Trophoblast cell (in vitro differentiated cells and primary cell): ENCODE data around the gene TMBIM1.

Experiments used
- DNase-seq, 2 donors: peaks; one replicate each; pipeline ENCODE4 v3.0.0-alpha.2; 2016
- H2AFZ ChIP-seq: 2 replicates; pipeline ENCODE4 v1.6.1; 2013; ENCODE audit warnings: low read length, moderate library complexity, mild to moderate bottlenecking; ENCODE audit not compliant: insufficient read depth, poor library complexity
- H2AK5ac ChIP-seq: 2 replicates; pipeline ENCODE4 v1.6.1; 2013; ENCODE audit warnings: mild to moderate bottlenecking, low read length
- H2BK120ac ChIP-seq: 2 replicates; pipeline ENCODE4 v1.6.1; 2013; ENCODE audit warnings: low read length, mild to moderate bottlenecking, moderate library complexity; ENCODE audit not compliant: insufficient read depth, poor library complexity
- H2BK12ac ChIP-seq: 2 replicates; pipeline ENCODE4 v1.6.1; 2013; ENCODE audit warnings: mild to moderate bottlenecking, low read length, moderate library complexity
- H2BK5ac ChIP-seq: 2 replicates; pipeline ENCODE4 v1.6.1; 2013; ENCODE audit warnings: low read length, low read depth, moderate library complexity, mild to moderate bottlenecking; ENCODE audit not compliant: poor library complexity
- H3K14ac ChIP-seq: 2 replicates; pipeline ENCODE4 v1.6.1; 2013; ENCODE audit warnings: mild to moderate bottlenecking, low read length
- H3K18ac ChIP-seq: 2 replicates; pipeline ENCODE4 v1.6.1; 2013; ENCODE audit warnings: mild to moderate bottlenecking, low read length
- H3K23ac ChIP-seq: 2 replicates; pipeline ENCODE4 v1.6.1; 2013; ENCODE audit warnings: low read length
- H3K27ac ChIP-seq: 2 replicates; pipeline ENCODE4 v1.5.1; 2013; ENCODE audit warnings: low read depth, mild to moderate bottlenecking, inconsistent platforms, low read length, moderate library complexity
- H3K27me3 ChIP-seq: 2 replicates; pipeline ENCODE4 v1.6.1; 2013; ENCODE audit warnings: inconsistent platforms, mild to moderate bottlenecking, low read length, moderate library complexity; ENCODE audit not compliant: insufficient read depth
- H3K36me3 ChIP-seq, 2 experiments: 1 replicate in 1 of 2; 2 replicates in 1 of 2; pipeline ENCODE4 v1.6.1; 2013; ENCODE audit warnings: low read length in 2 of 2, mild to moderate bottlenecking in 2 of 2, moderate library complexity in 1 of 2; ENCODE audit not compliant: insufficient read depth in 2 of 2, control insufficient read depth in 1 of 2
- H3K4ac ChIP-seq: 2 replicates; pipeline ENCODE4 v1.6.1; 2013; ENCODE audit warnings: low read depth, mild to moderate bottlenecking, low read length, moderate library complexity
- H3K4me1 ChIP-seq, 2 experiments: 1 replicate in 1 of 2; 2 replicates in 1 of 2; pipeline ENCODE4 v1.6.1; 2013; ENCODE audit warnings: low read length in 2 of 2, mild to moderate bottlenecking in 2 of 2, moderate library complexity in 1 of 2; ENCODE audit not compliant: insufficient read depth in 2 of 2, control insufficient read depth in 1 of 2
- H3K4me2 ChIP-seq: 2 replicates; pipeline ENCODE4 v1.6.1; 2013; ENCODE audit warnings: inconsistent platforms, mild to moderate bottlenecking, low read length, moderate library complexity
- H3K4me3 ChIP-seq: 2 replicates; pipeline ENCODE4 v1.5.1; 2013; ENCODE audit warnings: mild to moderate bottlenecking, low read depth, low read length, inconsistent platforms
- H3K79me1 ChIP-seq: one replicate; pipeline ENCODE4 v1.6.1; 2013; ENCODE audit warnings: low read length
- H3K79me2 ChIP-seq: 2 replicates; pipeline ENCODE4 v1.6.1; 2013; ENCODE audit warnings: low read length, mild to moderate bottlenecking; ENCODE audit not compliant: control insufficient read depth, insufficient read depth, poor library complexity
- H3K9ac ChIP-seq: 2 replicates; pipeline ENCODE4 v1.6.1; 2013; ENCODE audit warnings: mild to moderate bottlenecking, low read length
- H3K9me3 ChIP-seq: 2 replicates; pipeline ENCODE4 v1.6.1; 2013; ENCODE audit warnings: low read depth, mild to moderate bottlenecking, control low read depth, inconsistent platforms, low read length; ENCODE audit not compliant: insufficient read depth
- H4K12ac ChIP-seq: 2 replicates; pipeline ENCODE4 v1.6.1; 2013; ENCODE audit warnings: low read depth, mild to moderate bottlenecking, low read length, moderate library complexity
- H4K8ac ChIP-seq: 2 replicates; pipeline ENCODE4 v1.6.1; 2013; ENCODE audit warnings: low read depth, mild to moderate bottlenecking, low read length, moderate library complexity
- H4K91ac ChIP-seq: one replicate; pipeline ENCODE4 v1.6.1; 2013; ENCODE audit warnings: low read depth, mild to moderate bottlenecking, low read length, moderate library complexity
- WGBS: extraction: QIAGEN DNeasy Blood & Tissue Kit; methylation state at CpG from one replicate; pipeline ENCODE4 v1.1.7; 2013; ENCODE audit warnings: missing lambda C conversion rate; ENCODE audit not compliant: insufficient read length, insufficient coverage; ENCODE audit errors: extremely low coverage; 5-methylcytosine and 5-hydroxymethylcytosine counted together

The TMBIM1 gene

DNA sequence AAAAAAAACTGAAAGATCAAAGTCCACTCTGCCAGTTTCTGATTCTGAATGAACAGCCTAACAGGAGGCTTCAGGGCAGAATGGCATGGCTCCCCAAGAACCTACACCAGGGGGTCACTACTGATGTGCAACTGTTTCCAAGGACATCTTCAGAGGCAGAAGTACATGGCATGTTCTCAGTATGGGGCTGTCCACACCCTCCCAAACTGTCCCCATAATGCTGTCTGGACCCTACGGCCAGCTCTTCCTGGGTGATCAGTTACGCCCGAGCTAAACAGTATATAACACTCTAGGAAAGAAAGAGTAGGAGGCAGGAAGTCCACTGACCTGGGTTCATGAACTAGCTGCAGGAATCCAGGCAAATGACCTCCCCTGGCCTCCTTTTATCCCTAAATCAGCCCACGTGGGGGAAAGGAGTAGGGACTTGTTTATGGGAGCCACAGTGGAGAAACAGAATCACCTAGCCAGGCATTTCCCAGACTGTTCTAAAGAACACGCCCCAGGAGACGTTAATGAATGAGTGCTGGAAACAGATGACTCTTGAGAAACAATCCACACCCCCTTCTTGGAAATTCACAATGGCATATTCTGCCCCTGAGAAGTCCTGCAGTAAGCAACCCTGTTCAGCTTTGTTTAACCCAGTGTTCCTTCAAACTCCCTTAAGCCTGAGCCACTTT, 2.5 kb downstream of the TMBIM1 start:
- peak overlapping the region; percentile 74 for H2BK120ac ChIP-seq
- H3K36me3 ChIP-seq, result no peaks in the 10 kb centered on the region
- no peak overlapping the region for H3K14ac ChIP-seq
- no peak overlapping the region for H4K8ac ChIP-seq
- peak overlapping the region; percentile 59 for H2BK5ac ChIP-seq
- peak overlapping the region; percentile 66 for H3K4ac ChIP-seq
- H3K4me3 ChIP-seq, result no peak overlapping the region
- H2AFZ ChIP-seq, result peak overlapping the region; percentile 59
- H3K27ac ChIP-seq, result peak overlapping the region; percentile 31
- H3K4me2 ChIP-seq, result peak overlapping the region; percentile 71
- H3K79me2 ChIP-seq, result peaks cover 34% of the 10 kb centered on the region
- H2BK12ac ChIP-seq, result peak overlapping the region; percentile 53
- H2AK5ac ChIP-seq, result no peak overlapping the region
- peak overlapping the region; percentile 81 for H3K18ac ChIP-seq
- H3K4me1 ChIP-seq, result peaks cover 53 to 60% of the 10 kb centered on the region in 2 experiments
- no peak for DNase-seq
- H3K9me3 ChIP-seq, result no peaks in the 10 kb centered on the region
- WGBS, result no CpG with 5 or more reads among the region's 6 CpGs
- no peaks in the 10 kb centered on the region for H3K27me3 ChIP-seq
- H4K91ac ChIP-seq, result peak overlapping the region; percentile 32
- no peak overlapping the region for H3K9ac ChIP-seq
- peaks cover 43% of the 10 kb centered on the region for H3K79me1 ChIP-seq
- H4K12ac ChIP-seq, result no peak overlapping the region
- H3K23ac ChIP-seq, result no peak overlapping the region

DNA sequence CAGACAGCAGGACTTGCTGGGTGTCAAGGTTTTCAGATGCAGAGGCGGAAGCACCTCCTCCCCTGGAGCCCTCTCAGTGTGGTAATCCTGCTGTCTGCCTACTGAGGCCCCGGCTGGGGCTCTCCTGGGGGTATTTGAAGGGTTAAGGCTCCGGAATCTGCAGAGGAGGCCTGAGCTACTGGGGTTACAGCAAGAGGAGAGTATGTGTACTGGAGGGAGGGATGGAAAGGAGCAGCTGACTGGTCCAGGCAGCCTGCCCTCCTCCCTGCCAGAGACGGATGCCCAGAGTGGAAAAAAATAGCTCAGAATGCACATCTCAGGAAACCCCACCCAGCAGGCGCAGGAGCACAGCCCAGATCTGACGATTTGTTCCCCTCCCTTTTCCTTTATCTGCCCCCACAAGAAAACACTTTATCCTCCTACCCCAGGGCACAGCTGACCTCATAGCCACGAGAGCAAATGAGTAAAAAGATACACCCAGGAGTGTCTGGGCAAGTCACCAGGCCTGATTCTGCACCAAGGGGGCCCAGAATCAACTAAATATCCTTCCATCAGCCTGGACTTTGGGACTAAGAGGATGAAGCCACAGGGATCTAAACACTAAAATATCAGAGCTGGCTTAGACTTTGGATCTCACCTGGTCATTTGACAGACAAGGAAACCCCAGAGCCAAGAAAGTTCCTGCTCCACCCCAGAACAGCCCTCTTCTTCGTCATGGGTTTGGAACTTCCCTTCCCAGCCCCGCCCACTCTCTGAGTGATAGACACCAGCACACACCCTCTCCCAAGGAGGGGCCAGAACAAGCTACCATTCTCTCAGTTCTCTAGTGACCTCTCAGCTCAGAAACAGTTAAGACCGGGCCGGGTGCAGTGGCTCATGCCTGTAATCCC, 5.5 kb downstream of the TMBIM1 start:
- no CpG with 5 or more reads among the region's 11 CpGs for WGBS
- H2BK12ac ChIP-seq, result peak overlapping the region; percentile 27

DNA sequence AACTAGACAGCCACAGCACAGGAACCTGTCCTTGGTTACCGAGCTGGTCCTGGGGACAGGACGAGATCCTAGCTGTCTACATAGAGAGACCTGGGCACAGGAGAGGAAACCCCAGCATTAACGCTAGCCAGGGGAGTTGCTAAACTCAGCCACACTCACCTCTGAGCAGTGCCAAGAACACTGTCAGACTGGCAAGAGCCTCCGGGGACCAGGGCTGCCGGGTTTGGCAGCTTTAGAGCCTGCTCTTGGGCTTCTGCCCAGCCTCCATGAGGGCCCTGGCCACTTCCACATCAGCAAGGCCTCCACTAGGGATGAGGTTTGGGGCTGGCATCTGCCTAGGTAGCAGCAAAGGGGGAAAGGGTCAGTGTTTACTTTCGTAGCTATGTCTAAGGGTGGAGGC, 6.7 kb downstream of the TMBIM1 start:
- no CpG with 5 or more reads among the region's 6 CpGs for WGBS
- H3K27me3 ChIP-seq, result no peaks in the 10 kb centered on the region

More for the DNA sequence above, 5.5 kb downstream of the TMBIM1 start:
- H3K27me3 ChIP-seq, result no peaks in the 10 kb centered on the region
- peak overlapping the region; percentile 88 for H2BK5ac ChIP-seq
- peaks cover 1 to 2% of the 10 kb centered on the region in 2 experiments for H3K36me3 ChIP-seq
- H3K9ac ChIP-seq, result no peak overlapping the region
- peaks cover 64 to 73% of the 10 kb centered on the region in 2 experiments for H3K4me1 ChIP-seq
- H2BK120ac ChIP-seq, result peak overlapping the region; percentile 83
- H2AFZ ChIP-seq, result no peak overlapping the region
- peak overlapping the region; percentile 88 for H2AK5ac ChIP-seq
- H3K27ac ChIP-seq, result peak overlapping the region; percentile 91
- no peak overlapping the region for H3K23ac ChIP-seq
- peak overlapping the region; percentile 48 for H3K18ac ChIP-seq
- peak overlapping the region; percentile 70 for H4K8ac ChIP-seq
- peak overlapping the region; percentile 88 for H3K14ac ChIP-seq
- H3K79me1 ChIP-seq, result peaks cover 54% of the 10 kb centered on the region
- no peaks in the 10 kb centered on the region for H3K9me3 ChIP-seq
- H3K4me2 ChIP-seq, result peak overlapping the region; percentile 55
- H4K91ac ChIP-seq, result peak overlapping the region; percentile 79
- H4K12ac ChIP-seq, result peak overlapping the region; percentile 27
- DNase-seq, result peak; percentile 93 to 94
- peaks cover 36% of the 10 kb centered on the region for H3K79me2 ChIP-seq
- no peak overlapping the region for H3K4me3 ChIP-seq
- H3K4ac ChIP-seq, result peak overlapping the region; percentile 37

DNA sequence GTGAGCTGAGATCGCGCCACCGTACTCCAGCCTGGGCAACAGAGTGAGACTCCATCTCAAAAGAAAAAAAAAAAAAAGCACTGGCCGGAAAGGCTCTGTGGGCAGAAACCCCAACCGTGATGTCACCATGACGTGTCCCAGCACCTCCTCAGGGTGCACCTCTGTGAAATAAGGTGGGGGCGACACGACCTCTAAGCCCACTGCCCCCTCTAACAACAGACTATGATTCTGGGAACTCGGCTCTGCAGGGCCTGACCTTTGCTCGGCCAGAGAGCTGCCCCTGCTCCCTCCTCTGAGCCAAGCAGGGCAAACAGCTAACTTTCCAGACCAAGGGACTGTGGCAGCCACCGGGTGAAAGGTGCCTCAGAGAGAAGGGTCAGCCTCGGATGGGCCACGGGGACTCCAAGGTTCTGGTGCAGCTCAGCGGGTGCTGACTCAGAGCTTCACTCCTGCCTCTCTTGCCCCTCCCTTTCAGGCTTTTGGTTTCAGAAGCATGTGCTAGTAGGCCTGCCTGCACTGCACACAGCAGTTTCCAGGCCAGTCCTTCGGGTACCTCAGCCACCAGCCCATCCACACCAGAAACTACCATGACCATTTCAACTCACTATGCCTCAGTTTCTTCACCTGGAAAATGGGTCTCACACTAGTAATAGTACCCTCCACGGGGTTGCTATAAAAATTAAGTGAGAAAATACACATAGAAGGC, 8.0 kb downstream of the TMBIM1 start:
- WGBS, result no CpG with 5 or more reads among the region's 16 CpGs
- Histone ChIP-seq H3K27ac (peak overlapping the region; percentile 73), H3K4me3 (no peak overlapping the region), H2BK5ac (peak overlapping the region; percentile 67), H2AFZ (no peak overlapping the region), H4K8ac (peak overlapping the region; percentile 5), H3K23ac (no peak overlapping the region), H3K14ac (peak overlapping the region; percentile 1), H3K4me1 (peaks cover 48 to 58% of the 10 kb centered on the region in 2 experiments), H3K9me3 (peaks cover 3% of the 10 kb centered on the region), H2BK12ac (peak overlapping the region; percentile 64), H3K79me2 (peaks cover 23% of the 10 kb centered on the region), H3K4me2 (peak overlapping the region; percentile 10), H2AK5ac (peak overlapping the region; percentile 82), H4K91ac (peak overlapping the region; percentile 69), H3K9ac (no peak overlapping the region), H3K4ac (peak overlapping the region; percentile 1), H3K27me3 (no peaks in the 10 kb centered on the region), H3K79me1 (peaks cover 44% of the 10 kb centered on the region), H4K12ac (no peak overlapping the region), H3K36me3 (peaks cover 21 to 23% of the 10 kb centered on the region in 2 experiments), H2BK120ac (peak overlapping the region; percentile 67), H3K18ac (peak overlapping the region; percentile 75)
- peak; percentile 89 to 93 for DNase-seq

More for the DNA sequence above, 6.7 kb downstream of the TMBIM1 start:
- Histone ChIP-seq H3K79me1 (peaks cover 51% of the 10 kb centered on the region), H3K36me3 (peaks cover 8 to 10% of the 10 kb centered on the region in 2 experiments), H3K79me2 (peaks cover 27% of the 10 kb centered on the region), H2BK12ac (peak overlapping the region; percentile 53), H3K9ac (no peak overlapping the region), H2BK120ac (peak overlapping the region; percentile 83), H3K27ac (peak overlapping the region; percentile 18), H2AK5ac (peak overlapping the region; percentile 86), H3K9me3 (no peaks in the 10 kb centered on the region), H3K14ac (peak overlapping the region; percentile 59), H2BK5ac (peak overlapping the region; percentile 24), H3K4me1 (peaks cover 59 to 66% of the 10 kb centered on the region in 2 experiments), H3K4ac (peak overlapping the region; percentile 37), H3K4me2 (no peak overlapping the region), H3K18ac (peak overlapping the region; percentile 13), H2AFZ (no peak overlapping the region), H3K23ac (no peak overlapping the region), H4K91ac (peak overlapping the region; percentile 79), H4K12ac (peak overlapping the region; percentile 2), H3K4me3 (no peak overlapping the region), H4K8ac (peak overlapping the region; percentile 39)
- DNase-seq, result no peak
